HepG2 (cell line): ENCODE results near the gene ANKRD13D.

Experiments used
- ARHGAP35 ChIP-seq: sonication (generic); formaldehyde crosslinking; IDR thresholded peaks from 2 replicates; pipeline ENCODE4 v1.9.0; 2022; ENCODE audit warnings: mild to moderate bottlenecking, inconsistent platforms, moderate library complexity, missing genetic modification reagents, borderline replicate concordance
- CHD2 ChIP-seq: IDR thresholded peaks from 2 replicates; pipeline ENCODE4 v1.6.1; 2011; ENCODE audit warnings: low read depth, low read length, improper control_type of control experiment
- KIAA2018 ChIP-seq: sonication (generic); formaldehyde crosslinking; IDR thresholded peaks from 2 replicates; pipeline ENCODE4 v1.5.0; 2020; ENCODE audit warnings: mild to moderate bottlenecking, missing genetic modification reagents, borderline replicate concordance
- RBM39 ChIP-seq: fragments of 200-400 bp; formaldehyde crosslinking; IDR thresholded peaks from one replicate; pipeline ENCODE4 v1.6.1; 2018; ENCODE audit warnings: antibody characterized with exemption, mild to moderate bottlenecking, low read depth, low read length; ENCODE audit not compliant: poor library complexity, severe bottlenecking
- ZNF101 ChIP-seq: sonication (generic); formaldehyde crosslinking; IDR thresholded peaks from 2 replicates; pipeline ENCODE4 v1.4.0; 2020; ENCODE audit warnings: mild to moderate bottlenecking, low read depth, missing genetic modification reagents, borderline replicate concordance

- TF ChIP-seq CHD2 (no peak), ZNF101 (CRISPR knock-in tag) (no peak), KIAA2018 (CRISPR knock-in tag) (no peak), ARHGAP35 (CRISPR knock-in tag) (no peak), RBM39 (no peak)
Measured at GRCh38 chr11:67261640-67261945, 27.5 kb upstream of the ANKRD13D start.
